Thyroid gland (tissue), 4 donors: ENCODE measurements around the gene TCF12. TPM values are rescaled to one million over a fixed set of nuclear protein-coding genes. Genes with fewer than 3 reads are reported as not detected.

Experiments
- DNase-seq, 2 donors: peaks; one replicate each; pipeline ENCODE4 v3.0.0-alpha.2; 2019
- H3K27ac ChIP-seq, 3 donors: fragments of 200-600 bp; sonication (generic); 1 replicate in 2 of 3; 2 replicates in 1 of 3; pipeline ENCODE4 v1.5.1; 2016 to 2019; ENCODE audit warnings: mild to moderate bottlenecking in 1 of 3, moderate library complexity in 1 of 3
- H3K27me3 ChIP-seq: fragments of 200-600 bp; sonication (generic); one replicate; pipeline ENCODE4 v1.5.1; 2019
- H3K36me3 ChIP-seq, 2 donors: fragments of 200-600 bp; sonication (generic); one replicate each; pipeline ENCODE4 v1.5.1; 2016 to 2019
- H3K4me1 ChIP-seq, 2 donors: fragments of 200-600 bp; sonication (generic); one replicate each; pipeline ENCODE4 v1.5.1; 2017 to 2019
- H3K4me3 ChIP-seq, 3 donors: fragments of 200-600 bp; sonication (generic); replicated peaks in 1 of 3; 1 replicate in 2 of 3; 2 replicates in 1 of 3; pipeline ENCODE4 v1.5.1; 2016; ENCODE audit warnings: mild to moderate bottlenecking in 1 of 3
- H3K9me3 ChIP-seq: fragments of 200-600 bp; sonication (generic); one replicate; pipeline ENCODE4 v1.5.1; 2017
- CTCF ChIP-seq, 6 experiments: fragments of 200-600 bp in 3 of 6; fragments of 450-650 bp in 3 of 6; sonication (generic) in 3 of 6; IDR thresholded peaks; one replicate each; pipeline ENCODE4 v1.5.1; 2016 to 2019; ENCODE audit warnings: antibody characterized with exemption in 6 of 6, mild to moderate bottlenecking in 2 of 6, inconsistent platforms in 1 of 6, moderate library complexity in 1 of 6
- POLR2A ChIP-seq, 2 donors: fragments of 450-650 bp; IDR thresholded peaks; one replicate each; pipeline ENCODE4 v1.6.1; 2017; ENCODE audit warnings: antibody characterized with exemption in 2 of 2, mild to moderate bottlenecking in 2 of 2, moderate library complexity in 1 of 2
- WGBS, 2 donors: methylation state at CpG; one replicate each; pipeline ENCODE4 v1.1.5; 2017; 5-methylcytosine and 5-hydroxymethylcytosine counted together
- intact Hi-C: fragments of 100-400 bp; cut with DNase I; formaldehyde crosslinking; loops from one replicate; pipeline ENCODE4 v1.15.1; 2023
- total RNA-seq, 4 donors: library from RNA; depleted of rRNA; stranded (reverse); fragments of >200 nt; gene quantifications; one replicate each; pipeline ENCODE4 v1.2.3, GENCODE V29; 2016

Gene TCF12
- total RNA-seq, 4 donors from 2014 or later, result 54.8 to 156 (median 108) TPM

- intact Hi-C loops, result no loop called here
- Histone ChIP-seq H3K4me3 (no peak overlapping the region), H3K27ac (no peak overlapping the region), H3K36me3 (no peaks in the 10 kb centered on the region), H3K9me3 (no peaks in the 10 kb centered on the region), H3K4me1 (peaks cover 0 to 7% of the 10 kb centered on the region in 2 donors), H3K27me3 (no peaks in the 10 kb centered on the region)
- WGBS, 2 donors, result 96 to 99% methylated on average over 2 of the region's 2 CpGs
- no peak for DNase-seq
- TF ChIP-seq POLR2A (IDR thresholded peaks at IDR 0.05) (no peak), CTCF (IDR thresholded peaks at IDR 0.05) (no peak)
These were observed 140.7 kb downstream of the TCF12 start for GRCh38 chr15:57059026-57059660.

- Histone ChIP-seq H3K4me3 (no peak overlapping the region), H3K27me3 (no peaks in the 10 kb centered on the region), H3K4me1 (peaks cover 0 to 7% of the 10 kb centered on the region in 2 donors), H3K27ac (no peak overlapping the region), H3K9me3 (no peaks in the 10 kb centered on the region), H3K36me3 (no peaks in the 10 kb centered on the region)
- TF ChIP-seq POLR2A (IDR thresholded peaks at IDR 0.05) (no peak), CTCF (IDR thresholded peaks at IDR 0.05) (no peak)
- WGBS, 2 donors, result 57 to 58% methylated on average over 2 of the region's 2 CpGs
- DNase-seq, result no peak
- intact Hi-C loops, result no loop called here
These were observed 142.4 kb downstream of the TCF12 start for GRCh38 chr15:57060799-57061198.

GRCh38 chr15:57061281-57061680, 142.8 kb downstream of the TCF12 start:
- intact Hi-C loops, result no loop called here
- Histone ChIP-seq H3K27ac (no peak overlapping the region), H3K36me3 (no peaks in the 10 kb centered on the region), H3K4me1 (peaks cover 0 to 7% of the 10 kb centered on the region in 2 donors), H3K9me3 (no peaks in the 10 kb centered on the region), H3K27me3 (no peaks in the 10 kb centered on the region), H3K4me3 (no peak overlapping the region)
- WGBS, 2 donors, result 96% methylated on average over 2 of the region's 2 CpGs
- TF ChIP-seq CTCF (IDR thresholded peaks at IDR 0.05) (no peak), POLR2A (IDR thresholded peaks at IDR 0.05) (no peak)
- DNase-seq, result no peak

GRCh38 chr15:57061696-57062095, 143.3 kb downstream of the TCF12 start:
- no peaks in the 10 kb centered on the region for H3K27me3 ChIP-seq
- DNase-seq, result no peak
- WGBS, 2 donors, result 99 to 100% methylated on average over 2 of the region's 2 CpGs
- TF ChIP-seq POLR2A (IDR thresholded peaks at IDR 0.05), result no peak
- peaks cover 0 to 7% of the 10 kb centered on the region in 2 donors for H3K4me1 ChIP-seq
- H3K36me3 ChIP-seq, result no peaks in the 10 kb centered on the region
- no peaks in the 10 kb centered on the region for H3K9me3 ChIP-seq
- no peak overlapping the region for H3K27ac ChIP-seq
- H3K4me3 ChIP-seq, result no peak overlapping the region
- intact Hi-C loops, result no loop called here

GRCh38 chr15:57064033-57064432, 145.6 kb downstream of the TCF12 start:
- no peak for TF ChIP-seq CTCF (IDR thresholded peaks at IDR 0.05)
- TF ChIP-seq POLR2A (IDR thresholded peaks at IDR 0.05), result no peak
- Histone ChIP-seq H3K9me3 (no peaks in the 10 kb centered on the region), H3K4me1 (no peaks in the 10 kb centered on the region), H3K27ac (no peak overlapping the region), H3K27me3 (no peaks in the 10 kb centered on the region), H3K4me3 (no peak overlapping the region), H3K36me3 (no peaks in the 10 kb centered on the region)
- intact Hi-C loops, result no loop called here
- DNase-seq, result no peak
